ENCODE measurements around the gene PEG3. TPM values are rescaled to one million over a fixed set of nuclear protein-coding genes. Genes with fewer than 3 reads are reported as not detected.

Gene PEG3
- total and polyA plus RNA-seq, 4 donors, result 2.2 to 188 (median 7.7) TPM

GRCh38 chr19:56838024-56838908 is 2.3 kb downstream of the PEG3 start:
- peak overlapping the region; percentile 43 to 60 (median 57) for H3K4me3 ChIP-seq (ENCODE audit: low read depth in 1 of 3, low read length in 3 of 3)
- DNase-seq (ENCODE audit: low spot score), result peak; percentile 54
- peaks cover 0 to 2% (median 0%) of the 10 kb centered on the region in 4 donors for H3K36me3 ChIP-seq (ENCODE audit: control insufficient read depth in 4 of 4, insufficient read depth in 3 of 4, low read depth in 1 of 4, low read length in 3 of 4)
- TF ChIP-seq SP1 (IDR thresholded peaks at IDR 0.05), result peak; percentile 16
- TF ChIP-seq, protein P1, sequence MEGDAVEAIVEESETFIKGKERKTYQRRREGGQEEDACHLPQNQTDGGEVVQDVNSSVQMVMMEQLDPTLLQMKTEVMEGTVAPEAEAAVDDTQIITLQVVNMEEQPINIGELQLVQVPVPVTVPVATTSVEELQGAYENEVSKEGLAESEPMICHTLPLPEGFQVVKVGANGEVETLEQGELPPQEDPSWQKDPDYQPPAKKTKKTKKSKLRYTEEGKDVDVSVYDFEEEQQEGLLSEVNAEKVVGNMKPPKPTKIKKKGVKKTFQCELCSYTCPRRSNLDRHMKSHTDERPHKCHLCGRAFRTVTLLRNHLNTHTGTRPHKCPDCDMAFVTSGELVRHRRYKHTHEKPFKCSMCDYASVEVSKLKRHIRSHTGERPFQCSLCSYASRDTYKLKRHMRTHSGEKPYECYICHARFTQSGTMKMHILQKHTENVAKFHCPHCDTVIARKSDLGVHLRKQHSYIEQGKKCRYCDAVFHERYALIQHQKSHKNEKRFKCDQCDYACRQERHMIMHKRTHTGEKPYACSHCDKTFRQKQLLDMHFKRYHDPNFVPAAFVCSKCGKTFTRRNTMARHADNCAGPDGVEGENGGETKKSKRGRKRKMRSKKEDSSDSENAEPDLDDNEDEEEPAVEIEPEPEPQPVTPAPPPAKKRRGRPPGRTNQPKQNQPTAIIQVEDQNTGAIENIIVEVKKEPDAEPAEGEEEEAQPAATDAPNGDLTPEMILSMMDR (IDR thresholded peaks at IDR 0.05; ENCODE audit: low read depth, low read length, missing input control), result peak; percentile 38
- no peak for TF ChIP-seq JUND (IDR thresholded peaks at IDR 0.05)
- no peak for TF ChIP-seq HNF4A (conservative IDR thresholded peaks at IDR 0.05)
- TF ChIP-seq, protein P2, sequence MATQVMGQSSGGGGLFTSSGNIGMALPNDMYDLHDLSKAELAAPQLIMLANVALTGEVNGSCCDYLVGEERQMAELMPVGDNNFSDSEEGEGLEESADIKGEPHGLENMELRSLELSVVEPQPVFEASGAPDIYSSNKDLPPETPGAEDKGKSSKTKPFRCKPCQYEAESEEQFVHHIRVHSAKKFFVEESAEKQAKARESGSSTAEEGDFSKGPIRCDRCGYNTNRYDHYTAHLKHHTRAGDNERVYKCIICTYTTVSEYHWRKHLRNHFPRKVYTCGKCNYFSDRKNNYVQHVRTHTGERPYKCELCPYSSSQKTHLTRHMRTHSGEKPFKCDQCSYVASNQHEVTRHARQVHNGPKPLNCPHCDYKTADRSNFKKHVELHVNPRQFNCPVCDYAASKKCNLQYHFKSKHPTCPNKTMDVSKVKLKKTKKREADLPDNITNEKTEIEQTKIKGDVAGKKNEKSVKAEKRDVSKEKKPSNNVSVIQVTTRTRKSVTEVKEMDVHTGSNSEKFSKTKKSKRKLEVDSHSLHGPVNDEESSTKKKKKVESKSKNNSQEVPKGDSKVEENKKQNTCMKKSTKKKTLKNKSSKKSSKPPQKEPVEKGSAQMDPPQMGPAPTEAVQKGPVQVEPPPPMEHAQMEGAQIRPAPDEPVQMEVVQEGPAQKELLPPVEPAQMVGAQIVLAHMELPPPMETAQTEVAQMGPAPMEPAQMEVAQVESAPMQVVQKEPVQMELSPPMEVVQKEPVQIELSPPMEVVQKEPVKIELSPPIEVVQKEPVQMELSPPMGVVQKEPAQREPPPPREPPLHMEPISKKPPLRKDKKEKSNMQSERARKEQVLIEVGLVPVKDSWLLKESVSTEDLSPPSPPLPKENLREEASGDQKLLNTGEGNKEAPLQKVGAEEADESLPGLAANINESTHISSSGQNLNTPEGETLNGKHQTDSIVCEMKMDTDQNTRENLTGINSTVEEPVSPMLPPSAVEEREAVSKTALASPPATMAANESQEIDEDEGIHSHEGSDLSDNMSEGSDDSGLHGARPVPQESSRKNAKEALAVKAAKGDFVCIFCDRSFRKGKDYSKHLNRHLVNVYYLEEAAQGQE (IDR thresholded peaks at IDR 0.05), result no peak
- no peak for TF ChIP-seq FOXA1 (IDR thresholded peaks at IDR 0.05)
- TF ChIP-seq FOXA2 (IDR thresholded peaks at IDR 0.05), result no peak
- TF ChIP-seq, protein P3, sequence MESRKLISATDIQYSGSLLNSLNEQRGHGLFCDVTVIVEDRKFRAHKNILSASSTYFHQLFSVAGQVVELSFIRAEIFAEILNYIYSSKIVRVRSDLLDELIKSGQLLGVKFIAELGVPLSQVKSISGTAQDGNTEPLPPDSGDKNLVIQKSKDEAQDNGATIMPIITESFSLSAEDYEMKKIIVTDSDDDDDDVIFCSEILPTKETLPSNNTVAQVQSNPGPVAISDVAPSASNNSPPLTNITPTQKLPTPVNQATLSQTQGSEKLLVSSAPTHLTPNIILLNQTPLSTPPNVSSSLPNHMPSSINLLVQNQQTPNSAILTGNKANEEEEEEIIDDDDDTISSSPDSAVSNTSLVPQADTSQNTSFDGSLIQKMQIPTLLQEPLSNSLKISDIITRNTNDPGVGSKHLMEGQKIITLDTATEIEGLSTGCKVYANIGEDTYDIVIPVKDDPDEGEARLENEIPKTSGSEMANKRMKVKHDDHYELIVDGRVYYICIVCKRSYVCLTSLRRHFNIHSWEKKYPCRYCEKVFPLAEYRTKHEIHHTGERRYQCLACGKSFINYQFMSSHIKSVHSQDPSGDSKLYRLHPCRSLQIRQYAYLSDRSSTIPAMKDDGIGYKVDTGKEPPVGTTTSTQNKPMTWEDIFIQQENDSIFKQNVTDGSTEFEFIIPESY (IDR thresholded peaks at IDR 0.05), result no peak
- TF ChIP-seq HNF4G (IDR thresholded peaks at IDR 0.05), result no peak
- TF ChIP-seq NR2F2 (IDR thresholded peaks at IDR 0.05), result no peak
- TF ChIP-seq, protein P4, sequence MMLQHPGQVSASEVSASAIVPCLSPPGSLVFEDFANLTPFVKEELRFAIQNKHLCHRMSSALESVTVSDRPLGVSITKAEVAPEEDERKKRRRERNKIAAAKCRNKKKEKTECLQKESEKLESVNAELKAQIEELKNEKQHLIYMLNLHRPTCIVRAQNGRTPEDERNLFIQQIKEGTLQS (IDR thresholded peaks at IDR 0.05), result no peak
- peak in 1 of 2 donors; percentile 37 for TF ChIP-seq RAD21 (IDR thresholded peaks at IDR 0.05)
- TF ChIP-seq RXRA (IDR thresholded peaks at IDR 0.05), result no peak
- no peak for TF ChIP-seq EGR1 (IDR thresholded peaks at IDR 0.05; ENCODE audit: low read depth in 2 of 2)
- TF ChIP-seq GABPA (IDR thresholded peaks at IDR 0.05 in 1 of 2, conservative IDR thresholded peaks at IDR 0.05 in 1 of 2), result no peak
- no peak for TF ChIP-seq TAF1 (conservative IDR thresholded peaks at IDR 0.05)
- TF ChIP-seq YY1 (IDR thresholded peaks at IDR 0.05), result no peak
- H3K27me3 ChIP-seq (ENCODE audit: control insufficient read depth in 4 of 4, insufficient read depth in 4 of 4, low read length in 3 of 4), result no peaks in the 10 kb centered on the region
- H3K9ac ChIP-seq (ENCODE audit: low read depth in 1 of 2, low read length in 2 of 2), result no peak overlapping the region
- peak overlapping the region; percentile 88 to 91 for H3K27ac ChIP-seq (ENCODE audit: low read depth in 1 of 2, low read length in 2 of 2)
- peaks cover 0 to 9% (median under 1%) of the 10 kb centered on the region in 4 donors for H3K9me3 ChIP-seq (ENCODE audit: control insufficient read depth in 4 of 4, low read length in 3 of 4)
- whole genome bisulfite sequencing, result 49% methylated on average over 44 of the region's 44 CpGs
- H3K4me1 ChIP-seq (ENCODE audit: control insufficient read depth in 4 of 4, insufficient read depth in 4 of 4, low read length in 3 of 4), result peaks cover 0 to 20% (median 4%) of the 10 kb centered on the region in 4 donors

Measured in liver (tissue), 9 donors.